PFSK-1 (cell line): ENCODE measurements around the gene ENOX2.

Experiments used
- POLR2AphosphoS5 ChIP-seq: IDR thresholded peaks from 2 replicates; pipeline ENCODE4 v1.6.1; 2012; ENCODE audit warnings: low read depth, mild to moderate bottlenecking, control low read depth, low read length, moderate library complexity
- REST ChIP-seq, 2 experiments: IDR thresholded peaks; 2 replicates each; pipeline versions ENCODE4 v1.6.1 to v1.8.0; 2011 to 2012; ENCODE audit warnings: low read depth in 2 of 2, low read length in 2 of 2, control low read depth in 1 of 2, inconsistent platforms in 1 of 2, mild to moderate bottlenecking in 1 of 2, moderate library complexity in 1 of 2; ENCODE audit not compliant: insufficient read depth in 1 of 2

DNA sequence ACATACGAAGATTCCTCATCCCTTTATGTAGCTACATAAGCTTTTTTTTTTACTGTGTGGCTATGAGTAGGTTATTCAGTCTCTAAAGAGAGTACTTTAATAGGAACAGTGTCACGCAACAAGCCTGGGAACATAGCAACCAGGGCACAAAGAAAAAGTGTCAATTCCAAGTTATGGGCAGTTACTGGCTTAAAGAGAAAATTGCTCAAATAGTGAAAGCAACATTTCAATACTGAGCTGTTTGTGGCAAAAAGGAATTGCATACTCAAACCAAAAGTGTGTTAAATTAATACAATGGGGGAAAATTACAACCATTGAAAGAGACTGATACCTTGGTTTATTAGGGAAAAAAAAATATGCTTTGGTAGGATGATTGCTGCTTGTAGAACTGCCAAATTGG is 41.2 kb upstream of the ENOX2 start:
- TF ChIP-seq REST (IDR thresholded peaks at IDR 0.05; ENCODE audit: insufficient read depth in 1 of 2, low read depth in 2 of 2, low read length in 2 of 2) (no peak), POLR2AphosphoS5 (no peak)
